Loucy (cell line): Measurements from ENCODE around the gene SMIM38.

Experiments used
- H2AFZ ChIP-seq: fragments of 200-600 bp; sonication (generic); 2 replicates; pipeline ENCODE4 v1.6.0; 2016; ENCODE audit warnings: antibody characterized with exemption, mild to moderate bottlenecking, low read length, moderate library complexity
- H3F3A ChIP-seq: fragments of 200-600 bp; 2 replicates; pipeline ENCODE4 v1.6.0; 2016; ENCODE audit warnings: antibody characterized with exemption, low read depth, mild to moderate bottlenecking
- H3K27me3 ChIP-seq: fragments of 200-600 bp; sonication (generic); 2 replicates; pipeline ENCODE4 v1.6.1; 2014; ENCODE audit warnings: low read length, mild to moderate bottlenecking; ENCODE audit not compliant: insufficient read depth, poor library complexity, severe bottlenecking
- H3K36me3 ChIP-seq: fragments of 200-600 bp; sonication (generic); 2 replicates; pipeline ENCODE4 v1.6.1; 2016; ENCODE audit warnings: low read length; ENCODE audit not compliant: insufficient read depth
- H3K4me1 ChIP-seq: fragments of 200-600 bp; sonication (generic); 2 replicates; pipeline ENCODE4 v1.5.1; 2014; ENCODE audit warnings: low read length, mild to moderate bottlenecking; ENCODE audit not compliant: insufficient read depth, poor library complexity, severe bottlenecking
- H3K4me2 ChIP-seq: fragments of 200-600 bp; sonication (generic); 2 replicates; pipeline ENCODE4 v1.6.0; 2014; ENCODE audit warnings: antibody characterized with exemption, low read length, low read depth, mild to moderate bottlenecking; ENCODE audit not compliant: poor library complexity, severe bottlenecking
- H3K4me3 ChIP-seq: fragments of 200-600 bp; sonication (generic); 2 replicates; pipeline ENCODE4 v1.5.1; 2014; ENCODE audit warnings: low read length, mild to moderate bottlenecking, mixed read lengths; ENCODE audit not compliant: poor library complexity, severe bottlenecking
- H3K79me2 ChIP-seq: fragments of 200-600 bp; sonication (generic); 2 replicates; pipeline ENCODE4 v1.6.1; 2014; ENCODE audit warnings: low read length; ENCODE audit not compliant: insufficient read depth
- H3K9ac ChIP-seq: fragments of 200-600 bp; sonication (generic); 2 replicates; pipeline ENCODE4 v1.6.0; 2014; ENCODE audit warnings: mild to moderate bottlenecking, low read depth, low read length, moderate library complexity; ENCODE audit not compliant: poor library complexity, severe bottlenecking
- H3K9me2 ChIP-seq: fragments of 200-600 bp; sonication (generic); replicated peaks from 2 replicates; pipeline ENCODE4 v1.6.1; 2016; ENCODE audit warnings: low read depth, low read length, mixed read lengths
- H3K9me3 ChIP-seq: fragments of 200-600 bp; sonication (generic); 2 replicates; pipeline ENCODE4 v1.6.1; 2014; ENCODE audit warnings: mild to moderate bottlenecking, antibody characterized with exemption, low read length, low read depth; ENCODE audit not compliant: insufficient read depth
- H4K20me1 ChIP-seq: fragments of 200-600 bp; sonication (generic); 2 replicates; pipeline ENCODE4 v1.6.0; 2014; ENCODE audit warnings: antibody characterized with exemption, low read length, mild to moderate bottlenecking; ENCODE audit not compliant: insufficient read depth, poor library complexity, severe bottlenecking
- EZH2phosphoT487 ChIP-seq: fragments of 200-600 bp; IDR thresholded peaks from 2 replicates; pipeline ENCODE4 v1.6.1; 2018; ENCODE audit warnings: antibody characterized with exemption, mild to moderate bottlenecking, moderate library complexity, borderline replicate concordance
- TF ChIP-seq, protein P1 (sequence below): fragments of 200-600 bp; sonication (generic); conservative IDR thresholded peaks from 2 replicates; pipeline ENCODE4 v1.5.1; 2014; ENCODE audit warnings: mild to moderate bottlenecking, antibody characterized with exemption, low read length

SMIM38 gene

DNA sequence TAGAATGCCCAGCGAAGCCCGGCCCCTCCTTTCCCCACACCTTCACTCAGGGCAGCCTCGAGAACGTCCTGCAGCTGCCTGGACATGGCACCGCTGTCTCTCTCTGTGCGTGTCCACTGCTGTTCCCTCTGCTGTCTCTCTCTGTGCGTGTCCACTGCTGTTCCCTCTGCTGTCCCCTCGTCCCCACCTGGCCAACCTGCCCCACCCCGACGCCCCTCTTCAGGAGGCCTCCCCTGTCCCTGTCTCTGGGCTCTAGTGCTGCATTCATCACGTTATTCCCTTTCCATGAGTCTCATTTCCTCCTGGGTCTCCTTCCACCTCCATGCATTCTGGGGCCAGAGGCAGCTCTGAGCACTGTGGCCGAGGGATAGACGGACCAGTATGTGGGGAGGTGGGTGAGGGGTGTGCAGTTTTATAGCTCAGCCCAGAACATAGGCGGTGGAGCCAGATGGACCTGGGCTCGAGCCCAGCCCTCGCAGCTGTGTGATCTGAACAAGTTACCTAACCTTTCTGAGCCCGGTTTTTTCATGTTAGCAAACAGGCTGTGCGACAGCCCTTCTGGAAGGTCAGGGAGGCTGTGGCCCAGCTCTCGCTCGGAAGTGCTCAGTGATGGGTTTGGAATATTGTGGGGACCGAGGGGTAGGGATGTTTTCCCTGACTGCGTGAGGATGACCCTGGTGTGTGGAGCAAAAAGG, 41.9 kb upstream of the SMIM38 start:
- TF ChIP-seq, protein P1, sequence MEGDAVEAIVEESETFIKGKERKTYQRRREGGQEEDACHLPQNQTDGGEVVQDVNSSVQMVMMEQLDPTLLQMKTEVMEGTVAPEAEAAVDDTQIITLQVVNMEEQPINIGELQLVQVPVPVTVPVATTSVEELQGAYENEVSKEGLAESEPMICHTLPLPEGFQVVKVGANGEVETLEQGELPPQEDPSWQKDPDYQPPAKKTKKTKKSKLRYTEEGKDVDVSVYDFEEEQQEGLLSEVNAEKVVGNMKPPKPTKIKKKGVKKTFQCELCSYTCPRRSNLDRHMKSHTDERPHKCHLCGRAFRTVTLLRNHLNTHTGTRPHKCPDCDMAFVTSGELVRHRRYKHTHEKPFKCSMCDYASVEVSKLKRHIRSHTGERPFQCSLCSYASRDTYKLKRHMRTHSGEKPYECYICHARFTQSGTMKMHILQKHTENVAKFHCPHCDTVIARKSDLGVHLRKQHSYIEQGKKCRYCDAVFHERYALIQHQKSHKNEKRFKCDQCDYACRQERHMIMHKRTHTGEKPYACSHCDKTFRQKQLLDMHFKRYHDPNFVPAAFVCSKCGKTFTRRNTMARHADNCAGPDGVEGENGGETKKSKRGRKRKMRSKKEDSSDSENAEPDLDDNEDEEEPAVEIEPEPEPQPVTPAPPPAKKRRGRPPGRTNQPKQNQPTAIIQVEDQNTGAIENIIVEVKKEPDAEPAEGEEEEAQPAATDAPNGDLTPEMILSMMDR, result no peak
- no peak for TF ChIP-seq EZH2phosphoT487
- Histone ChIP-seq H3F3A (no peaks in the 10 kb centered on the region), H3K4me2 (no peak overlapping the region), H3K4me3 (no peak overlapping the region), H2AFZ (no peak overlapping the region), H3K4me1 (no peaks in the 10 kb centered on the region), H3K36me3 (no peaks in the 10 kb centered on the region), H3K9ac (no peak overlapping the region), H3K79me2 (no peaks in the 10 kb centered on the region), H4K20me1 (no peaks in the 10 kb centered on the region), H3K9me2 (no peaks in the 10 kb centered on the region), H3K9me3 (no peaks in the 10 kb centered on the region), H3K27me3 (no peaks in the 10 kb centered on the region)

DNA sequence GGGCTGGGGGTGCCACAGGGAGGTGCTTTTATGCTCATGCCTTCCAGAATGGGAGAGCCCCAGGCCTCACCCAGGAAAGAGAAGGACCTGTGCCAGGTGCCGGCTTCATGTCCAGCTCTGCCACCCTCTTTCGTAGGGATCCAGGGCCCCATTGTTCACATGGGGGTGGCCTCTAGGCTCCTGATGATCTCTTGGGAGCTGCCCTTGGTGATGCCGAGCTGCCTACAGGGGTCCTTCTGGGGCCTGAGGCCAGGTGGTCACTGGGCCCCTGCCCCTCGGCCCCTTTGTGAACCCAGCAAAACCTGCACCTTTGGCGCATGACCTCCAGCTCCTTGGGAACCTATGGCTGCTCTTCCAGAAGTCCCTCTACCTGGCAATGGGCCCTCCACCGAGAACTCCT, 41.4 kb upstream of the SMIM38 start:
- Histone ChIP-seq H3K4me2 (no peak overlapping the region), H3K9me3 (no peaks in the 10 kb centered on the region), H3F3A (no peaks in the 10 kb centered on the region), H3K9ac (no peak overlapping the region), H2AFZ (no peak overlapping the region), H3K4me1 (no peaks in the 10 kb centered on the region), H3K79me2 (no peaks in the 10 kb centered on the region), H3K9me2 (no peaks in the 10 kb centered on the region), H3K4me3 (no peak overlapping the region), H3K36me3 (no peaks in the 10 kb centered on the region), H4K20me1 (no peaks in the 10 kb centered on the region), H3K27me3 (no peaks in the 10 kb centered on the region)
- TF ChIP-seq, protein P1, result no peak
- no peak for TF ChIP-seq EZH2phosphoT487

DNA sequence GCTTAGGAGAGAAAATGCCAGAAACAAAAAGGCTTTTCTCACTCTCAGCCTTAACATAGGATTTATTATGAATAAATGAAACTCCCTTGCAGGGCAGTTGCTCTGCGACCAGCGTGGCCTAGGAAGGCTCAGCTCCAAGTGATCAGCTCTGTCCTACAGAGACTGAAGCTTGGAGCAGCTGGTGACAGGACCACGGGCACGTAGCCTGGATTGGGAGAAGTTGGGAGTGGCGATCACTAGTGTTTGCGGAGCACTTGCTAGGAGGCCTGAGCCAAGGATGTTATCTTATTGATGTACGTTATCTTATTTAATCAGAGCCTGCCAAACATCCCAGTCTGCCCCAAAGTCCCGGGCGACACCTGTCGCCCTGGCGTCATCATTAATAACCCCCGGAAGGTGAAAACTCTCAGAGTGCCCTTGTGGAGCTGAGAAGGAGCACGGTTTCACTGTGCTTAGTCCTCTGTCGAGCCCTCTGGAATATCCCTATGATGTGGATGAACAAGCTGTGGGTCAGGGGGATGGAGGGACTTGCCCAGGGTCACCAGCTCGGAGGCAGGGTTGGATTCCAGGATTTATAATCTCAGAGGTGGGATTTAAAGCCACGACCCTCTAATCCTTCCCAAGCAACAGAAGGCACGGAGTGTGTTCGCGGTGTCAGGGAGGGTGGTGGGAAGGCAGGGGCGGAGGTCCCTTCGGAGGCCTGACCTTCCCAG, 40.8 kb upstream of the SMIM38 start:
- Histone ChIP-seq H3K4me2 (no peak overlapping the region), H3F3A (no peaks in the 10 kb centered on the region), H3K27me3 (no peaks in the 10 kb centered on the region), H4K20me1 (no peaks in the 10 kb centered on the region), H3K9me2 (no peaks in the 10 kb centered on the region), H3K4me3 (no peak overlapping the region), H3K9me3 (no peaks in the 10 kb centered on the region), H3K36me3 (no peaks in the 10 kb centered on the region), H3K9ac (no peak overlapping the region), H2AFZ (no peak overlapping the region), H3K79me2 (no peaks in the 10 kb centered on the region), H3K4me1 (no peaks in the 10 kb centered on the region)
- no peak for TF ChIP-seq EZH2phosphoT487
- TF ChIP-seq, protein P1, result no peak
